Right atrium auricular region (tissue), 2 donors: ENCODE measurements around the gene CCR6. TPM values are rescaled to one million over a fixed set of nuclear protein-coding genes. Genes with fewer than 3 reads are reported as not detected.

Source experiments
- DNase-seq: peaks from one replicate; pipeline ENCODE4 v3.0.0-alpha.2; 2019; ENCODE audit warnings: low spot score
- H3K27ac ChIP-seq, 2 donors: fragments of 200-600 bp; sonication (generic); 1 replicate in 1 of 2; 2 replicates in 1 of 2; pipeline ENCODE4 v1.5.1; 2016 to 2019
- H3K27me3 ChIP-seq, 2 donors: fragments of 200-600 bp; sonication (generic); one replicate each; pipeline versions ENCODE4 v1.5.1 to v1.6.0; 2017 to 2019
- H3K36me3 ChIP-seq: fragments of 200-600 bp; sonication (generic); one replicate; pipeline ENCODE4 v1.5.1; 2016
- H3K4me1 ChIP-seq, 2 donors: fragments of 200-600 bp; sonication (generic); one replicate each; pipeline versions ENCODE4 v1.5.1 to v1.6.0; 2017 to 2019
- H3K4me3 ChIP-seq, 2 donors: fragments of 200-600 bp; sonication (generic); 1 replicate in 1 of 2; 2 replicates in 1 of 2; pipeline ENCODE4 v1.5.1; 2017 to 2019; ENCODE audit warnings: mild to moderate bottlenecking in 1 of 2, moderate library complexity in 1 of 2
- H3K9me3 ChIP-seq, 2 donors: fragments of 200-600 bp; sonication (generic); one replicate each; pipeline ENCODE4 v1.5.1; 2019
- CTCF ChIP-seq, 2 donors: fragments of 200-600 bp; sonication (generic); IDR thresholded peaks; one replicate each; pipeline ENCODE4 v1.5.1; 2019; ENCODE audit warnings: antibody characterized with exemption in 2 of 2
- total RNA-seq, 2 donors: library from RNA; depleted of rRNA; stranded (reverse); fragments of >200 nt; gene quantifications; one replicate each; pipeline ENCODE4 v1.1.0, GENCODE V29; 2016

The CCR6 gene
- total RNA-seq, 2 donors from 2014 or later = 0.37 TPM; not detected in 1

- no peaks in the 10 kb centered on the region for H3K9me3 ChIP-seq
- no peak overlapping the region for H3K4me3 ChIP-seq
- H3K36me3 ChIP-seq = no peaks in the 10 kb centered on the region
- no peak for DNase-seq
- TF ChIP-seq CTCF (IDR thresholded peaks at IDR 0.05) = no peak
- no peak overlapping the region for H3K27ac ChIP-seq
- H3K27me3 ChIP-seq = no peaks in the 10 kb centered on the region
- H3K4me1 ChIP-seq = no peaks in the 10 kb centered on the region
These were observed 4.1 kb upstream of the CCR6 start for GRCh38 chr6:167118839-167119238.

- Histone ChIP-seq H3K9me3 (no peaks in the 10 kb centered on the region), H3K27me3 (no peaks in the 10 kb centered on the region), H3K4me3 (no peak overlapping the region), H3K4me1 (no peaks in the 10 kb centered on the region), H3K36me3 (no peaks in the 10 kb centered on the region), H3K27ac (no peak overlapping the region)
- no peak for DNase-seq
- no peak for TF ChIP-seq CTCF (IDR thresholded peaks at IDR 0.05)
These were observed 3.0 kb upstream of the CCR6 start for GRCh38 chr6:167119670-167120582.

GRCh38 chr6:167120583-167120903, 2.4 kb upstream of the CCR6 start:
- Histone ChIP-seq H3K27me3 (no peaks in the 10 kb centered on the region), H3K4me3 (no peak overlapping the region), H3K4me1 (no peaks in the 10 kb centered on the region), H3K9me3 (no peaks in the 10 kb centered on the region), H3K36me3 (no peaks in the 10 kb centered on the region), H3K27ac (no peak overlapping the region)
- no peak for DNase-seq
- TF ChIP-seq CTCF (IDR thresholded peaks at IDR 0.05) = no peak

GRCh38 chr6:167121335-167121841, 1.5 kb upstream of the CCR6 start:
- H3K27me3 ChIP-seq = no peaks in the 10 kb centered on the region
- DNase-seq = no peak
- no peak overlapping the region for H3K27ac ChIP-seq

GRCh38 chr6:167122041-167122826, 662 bp upstream of the CCR6 start:
- TF ChIP-seq CTCF (IDR thresholded peaks at IDR 0.05) = no peak
- H3K9me3 ChIP-seq = no peaks in the 10 kb centered on the region
- no peak overlapping the region for H3K4me3 ChIP-seq
- no peaks in the 10 kb centered on the region for H3K4me1 ChIP-seq
- no peak for DNase-seq
- H3K27me3 ChIP-seq = no peaks in the 10 kb centered on the region
- no peak overlapping the region for H3K27ac ChIP-seq
- no peaks in the 10 kb centered on the region for H3K36me3 ChIP-seq

More at GRCh38 chr6:167121335-167121841, 1.5 kb upstream of the CCR6 start:
- no peak for TF ChIP-seq CTCF (IDR thresholded peaks at IDR 0.05)
- no peaks in the 10 kb centered on the region for H3K4me1 ChIP-seq
- no peaks in the 10 kb centered on the region for H3K36me3 ChIP-seq
- H3K4me3 ChIP-seq = no peak overlapping the region
- H3K9me3 ChIP-seq = no peaks in the 10 kb centered on the region
